NCI-H2171 (cell line): ENCODE results near the gene VIPR2.
"Not testable (repeated sequence)": the region's sequence is repeated elsewhere in the genome, so short reads cannot be mapped to it uniquely, and the experiment has no call there.

Source experiments
- DNase-seq: peaks from one replicate; lab custom pipeline; 2025; lab: John Stamatoyannopoulos, UW

Gene VIPR2

DNA sequence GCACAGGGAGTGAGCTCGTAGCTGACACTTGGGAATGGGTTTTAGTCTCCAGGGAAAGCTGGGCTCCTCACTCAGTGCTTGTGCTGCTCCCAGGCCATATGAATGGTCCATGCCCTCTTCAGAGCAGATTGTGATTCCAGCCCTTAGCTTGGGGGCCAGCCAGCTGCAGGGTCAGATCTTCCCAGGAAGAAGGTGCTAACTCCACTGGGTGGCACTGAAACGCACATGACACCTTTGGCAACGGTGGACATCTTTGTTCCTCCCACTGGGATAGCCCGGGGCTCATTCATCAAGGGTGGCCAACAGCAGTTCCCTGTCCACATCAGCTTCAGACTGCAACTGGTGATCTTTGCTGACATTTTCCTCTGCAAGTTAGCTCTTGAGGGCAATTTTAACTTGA, 159.1 kb downstream of the VIPR2 start:
- no peak for DNase-seq

DNA sequence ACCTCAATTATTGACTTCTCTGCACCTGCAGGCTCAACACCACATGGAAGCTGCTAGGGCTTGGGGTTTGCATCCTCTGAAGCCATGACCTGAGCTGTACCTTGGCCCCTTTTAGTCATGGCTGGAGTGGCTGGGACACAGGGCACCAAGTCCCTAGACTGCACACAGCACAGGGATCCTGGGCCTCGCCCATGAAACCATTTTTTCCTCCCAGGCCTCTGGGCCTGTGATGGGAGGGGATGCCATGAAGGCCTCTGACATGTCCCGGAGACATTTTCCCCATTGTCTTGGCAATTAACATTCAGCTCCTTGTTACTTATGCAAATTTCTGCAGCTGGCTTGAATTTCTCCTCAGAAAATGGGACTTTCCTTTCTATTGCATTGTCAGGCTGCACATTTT, 160.7 kb downstream of the VIPR2 start:
- DNase-seq = not testable (repeated sequence)

DNA sequence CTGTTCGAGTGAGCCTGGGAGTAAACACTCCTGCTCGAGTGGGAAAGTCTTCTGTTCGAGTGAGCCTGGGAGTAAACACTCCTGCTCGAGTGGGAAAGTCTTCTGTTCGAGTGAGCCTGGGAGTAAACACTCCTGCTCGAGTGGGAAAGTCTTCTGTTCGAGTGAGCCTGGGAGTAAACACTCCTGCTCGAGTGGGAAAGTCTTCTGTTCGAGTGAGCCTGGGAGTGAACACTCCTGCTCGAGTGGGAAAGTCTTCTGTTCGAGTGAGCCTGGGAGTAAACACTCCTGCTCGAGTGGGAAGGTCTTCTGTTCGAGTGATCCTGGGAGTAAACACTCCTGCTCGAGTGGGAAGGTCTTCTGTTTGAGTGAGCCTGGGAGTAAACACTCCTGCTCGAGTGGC, 162.6 kb downstream of the VIPR2 start:
- DNase-seq = not testable (repeated sequence)

DNA sequence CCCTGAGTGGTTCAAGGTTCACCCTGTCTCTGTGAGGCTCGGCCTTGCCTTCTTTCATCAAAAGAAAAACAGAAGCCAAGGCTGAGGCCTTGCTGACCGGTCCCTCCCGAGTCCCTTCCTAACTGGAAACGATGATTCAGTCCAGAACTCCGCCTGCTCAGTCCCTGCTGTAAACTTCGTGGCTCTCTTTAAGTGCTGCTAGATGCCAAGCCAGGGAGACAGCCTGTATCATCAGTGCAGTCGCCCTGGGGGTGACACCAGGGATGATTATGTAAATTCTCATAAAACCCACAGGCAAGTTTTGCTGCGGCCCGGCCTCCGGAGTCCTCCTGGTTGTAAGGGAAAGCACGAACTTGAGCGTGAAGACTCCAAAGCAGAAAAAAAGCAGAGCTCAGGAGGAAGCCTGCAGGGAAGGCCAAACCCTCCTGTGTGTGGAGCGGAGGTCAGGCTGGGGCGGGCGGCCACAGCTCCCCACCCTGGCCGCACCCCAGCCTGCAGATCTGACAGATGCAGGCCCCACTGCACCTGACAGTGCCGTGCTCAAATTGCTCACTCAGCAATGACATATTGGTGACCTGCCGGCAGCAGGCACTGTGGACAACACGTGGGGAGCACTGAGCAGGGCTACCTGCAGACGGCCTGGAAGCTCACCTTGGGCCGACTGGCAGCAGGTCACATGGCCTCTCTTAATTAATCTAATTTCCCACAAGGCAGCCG, 164.9 kb downstream of the VIPR2 start:
- no peak for DNase-seq

DNA sequence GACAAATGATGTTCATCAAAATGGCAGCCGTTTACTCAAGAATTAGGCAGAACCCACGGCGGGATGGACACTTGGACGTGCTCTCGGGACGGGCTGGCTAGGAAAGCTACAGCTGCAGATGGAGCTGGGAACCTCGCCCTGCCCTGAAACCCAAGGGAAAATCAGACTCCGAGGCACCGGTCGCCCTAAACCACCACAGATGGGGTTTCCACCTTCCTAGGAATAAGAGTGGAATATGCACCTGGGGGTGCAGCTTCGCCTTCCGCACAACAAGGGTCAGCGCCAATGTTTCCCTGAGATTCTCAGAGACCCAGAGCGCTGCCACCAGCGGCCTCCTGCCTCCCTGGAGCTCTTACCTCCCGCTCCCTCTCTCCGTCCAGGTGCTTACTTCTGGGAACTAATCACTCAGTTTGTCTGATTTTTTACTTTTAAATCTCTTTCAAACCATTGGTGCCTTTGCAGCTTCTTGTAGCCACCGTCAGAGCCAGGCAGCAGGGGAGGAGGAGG, 165.6 kb downstream of the VIPR2 start:
- DNase-seq = no peak
